Gastrocnemius medialis (tissue), 4 donors: Measurements from ENCODE around the gene ADAMTSL5.

Experiments used
- POLR2A ChIP-seq, 2 donors: fragments of 450-650 bp; IDR thresholded peaks; one replicate each; pipeline ENCODE4 v1.6.1; 2017; ENCODE audit warnings: antibody characterized with exemption in 2 of 2, mild to moderate bottlenecking in 2 of 2, moderate library complexity in 2 of 2
- TF ChIP-seq, protein P1 (sequence below), 5 experiments: fragments of 450-650 bp in 3 of 5; fragments of 200-600 bp in 2 of 5; sonication (generic) in 2 of 5; IDR thresholded peaks in 4 of 5; conservative IDR thresholded peaks in 1 of 5; 1 replicate in 4 of 5; 2 replicates in 1 of 5; pipeline ENCODE4 v1.5.1; 2016 to 2019; ENCODE audit warnings: antibody characterized with exemption in 5 of 5, mild to moderate bottlenecking in 3 of 5, moderate library complexity in 3 of 5

DNA sequence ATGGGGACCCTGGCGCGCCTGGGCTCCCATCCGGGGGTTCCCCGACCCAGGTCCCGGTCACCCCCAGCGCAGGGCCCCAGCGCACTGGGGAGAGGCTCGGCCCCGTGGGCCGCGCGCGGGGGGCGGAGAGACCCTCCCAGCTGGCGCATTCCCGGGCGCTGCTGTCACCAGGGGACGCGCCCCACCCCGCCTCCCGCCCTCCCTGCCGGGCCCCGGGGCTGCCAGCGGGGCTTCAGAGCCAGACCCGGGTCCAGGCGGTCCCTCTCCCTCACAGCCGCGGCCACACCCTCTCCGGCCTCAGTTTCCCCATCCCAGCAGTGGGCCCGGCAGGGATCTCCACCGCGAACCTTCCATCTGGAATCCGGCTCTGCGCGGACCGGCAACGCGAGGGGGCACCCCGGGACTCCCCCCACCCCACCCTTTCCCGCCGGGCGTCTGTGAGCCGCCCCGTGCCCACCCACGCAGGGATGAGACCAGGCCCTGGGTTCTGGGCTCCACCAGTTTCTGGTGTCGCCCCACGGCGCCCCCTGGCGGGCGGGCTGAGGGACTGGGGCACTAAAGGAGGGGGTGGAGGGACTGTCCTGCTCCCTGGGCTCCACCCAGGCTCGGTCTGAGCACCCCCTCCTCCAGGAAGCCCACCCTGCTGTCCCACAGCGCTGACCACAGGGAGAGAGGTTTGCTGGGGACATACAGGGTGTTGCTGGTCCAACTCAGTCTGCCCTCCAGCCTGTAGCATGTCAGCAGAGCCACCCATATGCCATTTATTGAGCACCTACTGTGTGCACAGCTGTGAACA lies 878 bp upstream of the ADAMTSL5 start:
- TF ChIP-seq, protein P1, sequence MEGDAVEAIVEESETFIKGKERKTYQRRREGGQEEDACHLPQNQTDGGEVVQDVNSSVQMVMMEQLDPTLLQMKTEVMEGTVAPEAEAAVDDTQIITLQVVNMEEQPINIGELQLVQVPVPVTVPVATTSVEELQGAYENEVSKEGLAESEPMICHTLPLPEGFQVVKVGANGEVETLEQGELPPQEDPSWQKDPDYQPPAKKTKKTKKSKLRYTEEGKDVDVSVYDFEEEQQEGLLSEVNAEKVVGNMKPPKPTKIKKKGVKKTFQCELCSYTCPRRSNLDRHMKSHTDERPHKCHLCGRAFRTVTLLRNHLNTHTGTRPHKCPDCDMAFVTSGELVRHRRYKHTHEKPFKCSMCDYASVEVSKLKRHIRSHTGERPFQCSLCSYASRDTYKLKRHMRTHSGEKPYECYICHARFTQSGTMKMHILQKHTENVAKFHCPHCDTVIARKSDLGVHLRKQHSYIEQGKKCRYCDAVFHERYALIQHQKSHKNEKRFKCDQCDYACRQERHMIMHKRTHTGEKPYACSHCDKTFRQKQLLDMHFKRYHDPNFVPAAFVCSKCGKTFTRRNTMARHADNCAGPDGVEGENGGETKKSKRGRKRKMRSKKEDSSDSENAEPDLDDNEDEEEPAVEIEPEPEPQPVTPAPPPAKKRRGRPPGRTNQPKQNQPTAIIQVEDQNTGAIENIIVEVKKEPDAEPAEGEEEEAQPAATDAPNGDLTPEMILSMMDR (IDR thresholded peaks at IDR 0.05 in 4 of 5, conservative IDR thresholded peaks at IDR 0.05 in 1 of 5): peak; percentile 41 to 90 (median 83)
- no peak for TF ChIP-seq POLR2A (IDR thresholded peaks at IDR 0.05)
